Adrenal gland (tissue), 12 donors: ENCODE data around the gene ATP6V0B. TPM values are rescaled to one million over a fixed set of nuclear protein-coding genes. Genes with fewer than 3 reads are reported as not detected.

Source experiments
- DNase-seq, 7 donors: peaks; one replicate each; pipeline ENCODE4 v3.0.0-alpha.2; 2019 to 2020
- H3K27ac ChIP-seq, 5 donors: fragments of 200-600 bp; sonication (generic) in 4 of 5; 1 replicate in 3 of 5; 2 replicates in 2 of 5; pipeline versions ENCODE4 v1.5.1 to v1.8.0; 2016 to 2020; ENCODE audit warnings: mild to moderate bottlenecking in 1 of 5
- H3K27me3 ChIP-seq: fragments of 200-600 bp; 2 replicates; pipeline ENCODE4 v1.8.0; 2021
- H3K36me3 ChIP-seq, 2 donors: fragments of 200-600 bp; replicated peaks in 1 of 2; 1 replicate in 1 of 2; 2 replicates in 1 of 2; pipeline versions ENCODE4 v1.5.1 to v1.8.0; 2018 to 2022
- H3K4me1 ChIP-seq, 2 donors: fragments of 200-600 bp; replicated peaks in 1 of 2; 1 replicate in 1 of 2; 2 replicates in 1 of 2; pipeline versions ENCODE4 v1.5.1 to v1.8.0; 2018 to 2021
- H3K4me3 ChIP-seq, 4 donors: fragments of 200-600 bp; sonication (generic) in 3 of 4; one replicate each; pipeline ENCODE4 v1.5.1; 2016 to 2018
- H3K9me3 ChIP-seq, 3 donors: fragments of 200-600 bp; sonication (generic) in 1 of 3; replicated peaks in 1 of 3; 1 replicate in 2 of 3; 2 replicates in 1 of 3; pipeline versions ENCODE4 v1.5.1 to v1.8.0; 2016 to 2021
- CTCF ChIP-seq, 6 experiments: fragments of 450-650 bp in 4 of 6; fragments of 200-600 bp in 2 of 6; sonication (generic) in 1 of 6; IDR thresholded peaks; 1 replicate in 5 of 6; 2 replicates in 1 of 6; pipeline versions ENCODE4 v1.5.1 to v1.8.0; 2016 to 2021; ENCODE audit warnings: antibody characterized with exemption in 6 of 6, mild to moderate bottlenecking in 2 of 6, moderate library complexity in 1 of 6
- POLR2A ChIP-seq, 2 donors: fragments of 450-650 bp; IDR thresholded peaks; one replicate each; pipeline ENCODE4 v1.6.1; 2017; ENCODE audit warnings: antibody characterized with exemption in 2 of 2, mild to moderate bottlenecking in 2 of 2, moderate library complexity in 1 of 2
- WGBS, 4 donors: extraction: QIAGEN DNeasy Blood & Tissue Kit in 2 of 4; methylation state at CpG; one replicate each; pipeline versions ENCODE4 v1.1.5 to v1.1.7; 2013 to 2017; 5-methylcytosine and 5-hydroxymethylcytosine counted together
- intact Hi-C, 2 donors: fragments of 100-400 bp; cut with DNase I; formaldehyde crosslinking; loops; one replicate each; pipeline versions ENCODE4 v1.14.1 to v1.15.0; 2022 to 2023
- polyA plus RNA-seq, 3 donors: library from polyadenylated mRNA; stranded (reverse); fragments of 200-250 nt in 2 of 3; fragments of 350-450 nt in 1 of 3; fragmentation: Illumina TruSeq in 1 of 3; extraction: RNeasy Lipid Tissue Mini Kit (QIAGEN cat#74804) in 1 of 3; gene quantifications; one replicate each; pipeline ENCODE4 v1.2.3, GENCODE V29; 2013 to 2014
- total RNA-seq, 9 donors: library from RNA; depleted of rRNA in 4 of 9; stranded (reverse); fragments of >200 nt in 4 of 9; fragments of 120-200 nt in 1 of 9; fragmentation: NEBNext Ultra II Directional in 1 of 9; extraction: Animal tissue kit (Norgen Biotek cat#: 25700) in 1 of 9; gene quantifications; one replicate each; pipeline versions ENCODE4 v1.1.0 to v1.2.4, GENCODE V29; 2013 to 2023
- donor health status: healthy with polysubstance abuse.
- donor health status: Bipolar disorder and iron deficiency.
- donor health status: DM: yes; HTN: yes; CAD: no.
- donor health status: DM: no; HTN: no; CAD: no.
- donor health status: DM: no; HTN: no; CAD: no.
- donor health status: DM: yes; HTN: yes; CAD: no.

Gene ATP6V0B
- total and polyA plus RNA-seq, 12 donors: 141 to 432 (median 216) TPM

- Histone ChIP-seq H3K27me3 (no peaks in the 10 kb centered on the region), H3K9me3 (no peaks in the 10 kb centered on the region), H3K4me1 (peaks cover 8 to 15% of the 10 kb centered on the region in 2 donors), H3K36me3 (no peaks in the 10 kb centered on the region), H3K4me3 (no peak overlapping the region), H3K27ac (no peak overlapping the region)
- no peak for DNase-seq
- TF ChIP-seq CTCF (IDR thresholded peaks at IDR 0.05) (peak in 1 of 6 experiments; percentile 6), POLR2A (IDR thresholded peaks at IDR 0.05) (no peak)
- intact Hi-C loops: loop anchor here (2.0 to 10.0 kb wide), 4 partner anchors 170 to 408 kb away; partner anchors contain the start of gene PTPRF (in 1 of the 2)
- 50 to 57% (median 52%) methylated on average over 5 of the region's 5 CpGs for WGBS, 4 donors
These were observed 39.8 kb upstream of the ATP6V0B start for GRCh38 chr1:43934986-43935324.

GRCh38 chr1:43935711-43936427 lies 38.9 kb upstream of the ATP6V0B start:
- intact Hi-C loops: loop anchor here (2.0 to 10.0 kb wide), 3 partner anchors 171 to 401 kb away; partner anchors contain the start of gene PTPRF (in 1 of the 2)
- TF ChIP-seq CTCF (IDR thresholded peaks at IDR 0.05) (no peak), POLR2A (IDR thresholded peaks at IDR 0.05) (no peak)
- Histone ChIP-seq H3K4me1 (peaks cover 8 to 15% of the 10 kb centered on the region in 2 donors), H3K36me3 (no peaks in the 10 kb centered on the region), H3K27me3 (no peaks in the 10 kb centered on the region), H3K9me3 (no peaks in the 10 kb centered on the region), H3K4me3 (peak overlapping the region in 1 of 4 donors; percentile 47), H3K27ac (no peak overlapping the region)
- WGBS, 4 donors: 12 to 67% (median 21%) methylated on average over 5 to 48 of the region's 48 CpGs
- no peak for DNase-seq

GRCh38 chr1:43936431-43937151 lies 38.2 kb upstream of the ATP6V0B start:
- Histone ChIP-seq H3K27me3 (no peaks in the 10 kb centered on the region), H3K4me3 (peak overlapping the region in 1 of 4 donors; percentile 47), H3K9me3 (no peaks in the 10 kb centered on the region), H3K36me3 (no peaks in the 10 kb centered on the region), H3K4me1 (peaks cover 8 to 15% of the 10 kb centered on the region in 2 donors), H3K27ac (no peak overlapping the region)
- TF ChIP-seq POLR2A (IDR thresholded peaks at IDR 0.05) (no peak), CTCF (IDR thresholded peaks at IDR 0.05) (peak in 2 of 6 experiments; percentile 5 to 10)
- WGBS, 4 donors: 11 to 90% (median 35%) methylated on average over 2 to 56 of the region's 56 CpGs
- DNase-seq: peak in 3 of 7 donors; percentile 39 to 57 (median 43)
- intact Hi-C loops: loop anchor here in 1 of 2 donors (10.0 kb wide), 1 partner anchor 402 kb away; the partner anchor contains the start of gene PTPRF

- H3K36me3 ChIP-seq: no peaks in the 10 kb centered on the region
- intact Hi-C loops: loop anchor here in 1 of 2 donors (10.0 kb wide), 1 partner anchor 403 kb away; the partner anchor contains the start of gene PTPRF
- DNase-seq: no peak
- H3K9me3 ChIP-seq: no peaks in the 10 kb centered on the region
- no peak for TF ChIP-seq POLR2A (IDR thresholded peaks at IDR 0.05)
- no peak for TF ChIP-seq CTCF (IDR thresholded peaks at IDR 0.05)
- WGBS, 4 donors: 88 to 93% (median 90%) methylated on average over 6 to 8 of the region's 8 CpGs
- no peak overlapping the region for H3K27ac ChIP-seq
- peaks cover 8 to 15% of the 10 kb centered on the region in 2 donors for H3K4me1 ChIP-seq
- H3K4me3 ChIP-seq: no peak overlapping the region
- no peaks in the 10 kb centered on the region for H3K27me3 ChIP-seq
These were observed 37.4 kb upstream of the ATP6V0B start for GRCh38 chr1:43937179-43937865.
